ENCODE results near the gene TRAPPC3. TPM values are rescaled to one million over a fixed set of nuclear protein-coding genes. Genes with fewer than 3 reads are reported as not detected.
A peak's percentile ranks its signal among the peaks of the same experiment; 100 is the strongest.

Gene TRAPPC3
- total RNA-seq, 1 experiment from 2014 or later: 52.7 TPM

DNA sequence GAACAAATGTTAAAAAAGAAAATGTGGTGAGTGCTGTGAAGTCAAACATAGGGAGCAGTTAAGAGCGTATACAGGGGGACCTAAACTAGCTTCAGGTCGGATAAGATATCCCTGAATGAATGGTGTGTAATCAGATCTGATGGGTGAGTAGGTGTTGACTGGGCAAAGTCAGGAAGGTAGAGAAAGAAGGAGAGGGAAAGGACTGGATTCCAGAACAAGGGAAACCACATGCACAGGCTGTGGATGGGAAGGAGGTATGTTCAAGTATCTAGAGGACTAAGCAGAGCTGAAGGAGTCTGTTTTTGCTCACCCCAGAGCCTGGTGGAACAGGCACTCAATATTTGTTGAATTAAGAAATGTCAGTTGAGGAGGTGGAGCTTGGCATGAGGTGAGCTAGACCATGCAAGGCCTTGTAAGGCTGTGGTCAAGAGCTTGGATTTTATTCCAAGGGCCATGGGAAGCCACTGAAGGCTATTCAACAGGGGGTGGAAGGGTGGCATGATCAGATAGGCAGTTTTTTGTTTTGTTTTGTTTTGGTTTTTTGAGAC is 34.1 kb upstream of the TRAPPC3 start:
- Mint-ChIP-seq H3K4me3 (no peak overlapping the region), H3K27ac (peak overlapping the region in 2 of 3 experiments; percentile 23 to 40; a peak in 2 of 7 replicates), H3K4me1 (peaks cover 21 to 31% of the 10 kb centered on the region in 2 experiments), H3K36me3 (ENCODE audit: insufficient read depth in 1 of 3, low read depth in 3 of 3) (peaks cover 17 to 22% (median 19%) of the 10 kb centered on the region in 3 experiments), H3K9me3 (no peaks in the 10 kb centered on the region), H3K27me3 (ENCODE audit: low read depth) (no peaks in the 10 kb centered on the region; the same call in 1 of the 2 replicates)
- no peak overlapping the region for H4K91ac ChIP-seq (ENCODE audit: insufficient read length, low read depth, low read length)
- H3K9ac ChIP-seq (ENCODE audit: extremely low read depth, insufficient read length, low read length): no peak overlapping the region
- no peak overlapping the region for H3K27ac ChIP-seq (ENCODE audit: insufficient read length, low read depth, low read length)
- no peak overlapping the region for H2BK5ac ChIP-seq (ENCODE audit: insufficient read length, low read length)
- no peak overlapping the region for H3T11ph ChIP-seq (ENCODE audit: low read length)
- H2AFZ ChIP-seq (ENCODE audit: low read length): no peak overlapping the region
- no peak overlapping the region for H2AK5ac ChIP-seq (ENCODE audit: insufficient read length, low read length)
- H3K23ac ChIP-seq (ENCODE audit: insufficient read length, low read depth, low read length): no peak overlapping the region
- H4K20me1 ChIP-seq (ENCODE audit: control insufficient read depth, insufficient read depth, insufficient read length): peaks cover 2% of the 10 kb centered on the region
- no peak overlapping the region for H2BK20ac ChIP-seq (ENCODE audit: low read depth, low read length, poor library complexity, severe bottlenecking)
- H3K9me3 ChIP-seq (ENCODE audit: control insufficient read depth, low read depth, low read length): no peaks in the 10 kb centered on the region
- no peaks in the 10 kb centered on the region for H3K27me3 ChIP-seq (ENCODE audit: insufficient read depth, low read length)
- no CpG with 5 or more reads among the region's 2 CpGs for WGBS (ENCODE audit: extremely low coverage, insufficient read length, low lambda C conversion rate)
- no peak overlapping the region for H2BK12ac ChIP-seq (ENCODE audit: insufficient read length, low read depth, low read length)
- 0 out of 2 replicates have a peak, but pooled peaks cover 3% of the 10 kb centered on the region for H3K4me1 ChIP-seq (ENCODE audit: insufficient read depth, low read length)
- H3K14ac ChIP-seq (ENCODE audit: insufficient read depth, low read length): no peak overlapping the region
- TF ChIP-seq, protein P1, sequence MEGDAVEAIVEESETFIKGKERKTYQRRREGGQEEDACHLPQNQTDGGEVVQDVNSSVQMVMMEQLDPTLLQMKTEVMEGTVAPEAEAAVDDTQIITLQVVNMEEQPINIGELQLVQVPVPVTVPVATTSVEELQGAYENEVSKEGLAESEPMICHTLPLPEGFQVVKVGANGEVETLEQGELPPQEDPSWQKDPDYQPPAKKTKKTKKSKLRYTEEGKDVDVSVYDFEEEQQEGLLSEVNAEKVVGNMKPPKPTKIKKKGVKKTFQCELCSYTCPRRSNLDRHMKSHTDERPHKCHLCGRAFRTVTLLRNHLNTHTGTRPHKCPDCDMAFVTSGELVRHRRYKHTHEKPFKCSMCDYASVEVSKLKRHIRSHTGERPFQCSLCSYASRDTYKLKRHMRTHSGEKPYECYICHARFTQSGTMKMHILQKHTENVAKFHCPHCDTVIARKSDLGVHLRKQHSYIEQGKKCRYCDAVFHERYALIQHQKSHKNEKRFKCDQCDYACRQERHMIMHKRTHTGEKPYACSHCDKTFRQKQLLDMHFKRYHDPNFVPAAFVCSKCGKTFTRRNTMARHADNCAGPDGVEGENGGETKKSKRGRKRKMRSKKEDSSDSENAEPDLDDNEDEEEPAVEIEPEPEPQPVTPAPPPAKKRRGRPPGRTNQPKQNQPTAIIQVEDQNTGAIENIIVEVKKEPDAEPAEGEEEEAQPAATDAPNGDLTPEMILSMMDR (conservative IDR thresholded peaks at IDR 0.05): no peak
- H4K5ac ChIP-seq (ENCODE audit: insufficient read length, low read depth, low read length): no peak overlapping the region
- no peaks in the 10 kb centered on the region for H3K79me1 ChIP-seq (ENCODE audit: insufficient read depth, low read depth, low read length, poor library complexity, severe bottlenecking)
- H3K18ac ChIP-seq (ENCODE audit: insufficient read length, low read depth, low read length): no peak overlapping the region
- H3K23me2 ChIP-seq (ENCODE audit: insufficient read length, low read depth, low read length, poor library complexity, severe bottlenecking): peaks cover 5% of the 10 kb centered on the region
- H3K79me2 ChIP-seq (ENCODE audit: insufficient read depth, low read length): no peaks in the 10 kb centered on the region
- no peak overlapping the region for H2BK120ac ChIP-seq (ENCODE audit: low read depth, low read length, poor library complexity, severe bottlenecking)
- H3K4ac ChIP-seq (ENCODE audit: low read depth, low read length): no peak overlapping the region
- no peak overlapping the region for H3K4me2 ChIP-seq (ENCODE audit: insufficient read depth, insufficient read length, low read length)
- H3K56ac ChIP-seq (ENCODE audit: insufficient read length, low read depth, low read length): no peak overlapping the region
- DNase-seq: no peak
- no peak overlapping the region for H4K8ac ChIP-seq (replicated peaks; ENCODE audit: insufficient read length, low read depth, low read length)
- no peak overlapping the region for H2BK15ac ChIP-seq (ENCODE audit: low read depth, low read length)
